HG03521 (cell line): ENCODE measurements around the gene GNAS-AS1.

Source experiments
- ATAC-seq: cut with Tn5 transposase; IDR thresholded peaks from one replicate; pipeline ENCODE4 v1.9.1; 2021; ENCODE audit warnings: mild to moderate bottlenecking, moderate library complexity; ENCODE audit not compliant: unreplicated experiment

Gene GNAS-AS1

DNA sequence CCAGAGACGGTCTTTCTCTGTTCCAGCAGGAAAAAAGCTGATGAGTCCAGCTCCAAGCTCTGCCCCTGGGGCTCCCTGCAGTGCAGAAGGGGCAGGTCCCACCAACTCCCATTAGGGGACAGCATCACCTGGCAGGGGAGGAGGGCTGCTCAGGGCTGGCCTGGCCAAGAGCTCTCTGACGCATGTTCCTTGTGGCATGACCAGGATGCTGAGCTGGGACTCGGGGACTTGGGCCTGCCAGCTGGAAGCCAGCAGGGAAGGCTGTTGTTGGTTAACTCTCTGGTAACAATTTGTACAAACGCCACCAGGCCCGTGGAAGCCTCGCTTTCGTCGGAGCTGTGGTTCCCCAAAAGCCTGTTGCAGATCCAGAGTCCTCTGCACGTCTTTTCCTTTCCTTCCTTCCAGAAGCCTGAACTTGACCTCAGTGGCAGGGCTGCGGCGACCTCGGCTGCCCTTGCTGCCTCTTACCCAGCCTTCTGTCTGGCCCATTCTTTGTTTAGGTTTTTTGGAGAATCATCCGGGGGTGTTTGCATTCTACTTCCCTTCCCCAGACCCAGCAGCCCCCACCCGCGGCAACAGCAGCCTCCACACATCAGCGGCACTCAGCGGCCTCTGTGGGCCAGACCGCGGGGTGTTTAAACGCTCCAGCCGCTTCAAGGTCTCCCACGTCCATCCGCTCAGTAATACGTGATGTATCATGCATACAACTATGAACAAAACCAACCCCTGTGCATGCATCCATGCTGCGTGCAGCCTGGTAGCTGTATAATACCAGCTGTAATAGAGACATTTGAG is 63.3 kb downstream of the GNAS-AS1 start:
- no peak for ATAC-seq

DNA sequence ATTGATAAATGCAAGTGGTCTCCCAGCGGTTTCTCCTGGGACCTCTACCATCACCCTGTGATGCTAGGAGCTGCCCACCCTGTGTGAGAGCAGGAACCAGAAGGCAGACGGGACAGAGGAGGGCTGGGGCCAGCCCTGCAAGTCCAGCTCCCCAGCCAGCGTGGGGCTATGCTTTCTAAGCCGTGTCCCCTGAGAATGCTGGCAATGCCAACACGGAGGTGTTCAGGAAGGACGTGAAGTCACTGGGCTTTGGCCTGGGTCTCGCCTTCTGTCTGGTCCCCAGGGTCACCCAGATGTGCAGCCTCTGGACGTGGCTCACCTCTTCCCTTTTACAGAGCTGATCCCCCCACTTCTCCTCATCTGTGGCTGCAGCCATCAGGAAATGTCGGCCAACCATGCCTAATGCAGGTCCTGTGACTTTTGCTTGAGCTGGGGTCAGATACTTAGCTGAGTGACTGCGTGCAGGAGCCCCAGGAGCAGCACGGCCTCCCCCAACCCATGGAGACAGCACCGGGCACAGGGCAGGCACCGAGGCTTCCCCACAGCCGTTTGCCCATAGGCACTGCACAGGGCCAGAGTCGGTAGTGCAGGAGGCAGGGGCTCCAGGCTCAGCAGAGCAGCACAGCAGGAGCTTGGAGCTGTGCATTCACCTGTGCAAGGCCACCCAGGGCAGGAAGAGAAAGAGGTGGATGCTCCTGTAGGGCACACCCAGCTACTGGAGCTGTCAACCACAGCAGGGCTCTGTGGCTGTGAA is 66.2 kb downstream of the GNAS-AS1 start:
- no peak for ATAC-seq

DNA sequence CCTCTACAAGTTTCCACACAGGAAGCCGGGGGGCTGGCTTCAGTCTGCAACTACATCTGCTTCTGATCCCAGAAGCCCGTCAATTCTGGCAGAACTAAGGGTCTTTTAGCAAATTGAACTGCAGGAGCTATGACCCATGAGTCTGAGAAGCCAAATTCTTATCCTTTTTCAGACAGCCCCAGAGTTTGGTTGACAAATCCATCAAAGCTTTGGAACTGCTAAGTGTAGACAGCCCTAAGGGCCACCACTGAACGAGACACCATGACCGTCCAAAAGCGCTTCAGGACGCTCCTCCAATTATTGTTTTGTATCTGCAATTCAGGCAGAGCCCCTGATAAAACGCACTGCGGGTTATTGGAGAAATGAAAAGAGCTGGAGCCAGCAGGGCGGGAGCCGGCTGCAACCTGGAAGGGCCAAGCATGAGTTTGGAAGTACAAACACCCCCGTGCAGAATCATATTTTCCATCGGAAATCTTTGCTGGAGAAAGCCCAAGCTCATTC is 67.1 kb downstream of the GNAS-AS1 start:
- ATAC-seq = no peak

DNA sequence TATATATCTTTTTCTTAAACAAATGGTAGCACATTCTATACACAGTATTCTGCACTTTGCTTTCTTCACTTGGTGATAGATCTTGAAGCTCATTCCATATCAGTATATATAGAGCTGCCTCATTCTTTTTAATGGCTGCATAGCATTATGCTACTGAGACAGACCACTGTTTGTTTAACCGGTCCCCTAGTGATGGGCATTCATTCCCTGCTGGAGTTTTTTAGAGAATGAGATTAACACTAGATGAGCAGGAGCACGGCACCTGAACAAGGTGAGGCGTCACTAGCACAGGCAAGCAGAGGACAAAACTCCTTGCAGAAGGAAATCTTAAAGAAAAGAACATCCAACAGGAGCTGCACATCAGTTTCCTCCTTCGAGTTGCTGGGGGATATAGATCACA is 69.6 kb downstream of the GNAS-AS1 start:
- ATAC-seq = no peak

DNA sequence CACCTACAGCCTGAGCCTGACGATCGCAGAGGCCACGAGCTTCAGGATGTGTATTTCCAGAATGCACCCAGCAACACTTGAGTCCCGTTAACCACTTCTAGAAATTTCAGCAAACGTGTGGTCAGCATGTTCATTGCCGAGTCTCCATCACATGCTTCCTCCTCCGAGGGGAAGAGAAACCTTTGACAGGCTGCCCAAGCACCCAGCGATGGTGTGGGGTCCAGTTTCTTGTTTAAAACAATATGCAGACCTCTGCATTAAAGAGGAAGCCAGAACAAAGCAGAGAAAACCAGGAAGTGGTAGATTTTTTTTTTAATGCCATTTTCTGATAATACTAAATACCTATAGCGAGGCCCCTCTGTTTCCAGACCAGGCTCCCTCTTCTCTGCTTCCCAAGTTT is 71.9 kb downstream of the GNAS-AS1 start:
- no peak for ATAC-seq

DNA sequence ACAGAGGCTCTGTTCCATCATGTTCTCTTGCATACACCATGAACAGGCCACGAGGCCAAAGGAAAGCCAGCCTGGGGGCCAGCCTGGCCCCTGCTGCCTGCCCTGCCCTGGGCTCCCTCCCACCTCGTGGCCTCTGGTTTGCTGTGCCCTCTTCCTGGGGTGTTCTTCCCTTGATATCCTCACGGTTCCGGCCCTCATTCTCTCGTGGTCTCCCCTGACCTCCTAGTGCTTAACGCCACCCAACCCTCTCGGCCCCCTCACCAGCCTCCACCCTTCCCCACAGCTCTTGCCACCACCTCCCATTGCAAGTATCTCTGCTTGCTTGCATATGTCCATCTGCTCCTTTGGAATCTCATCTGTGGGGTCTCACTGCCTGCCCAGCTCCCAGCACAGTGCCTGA is 73.0 kb downstream of the GNAS-AS1 start:
- no peak for ATAC-seq

- no peak for ATAC-seq
These were observed 74.6 kb downstream of the GNAS-AS1 start for GRCh38 chr20:58776109-58776508.

DNA sequence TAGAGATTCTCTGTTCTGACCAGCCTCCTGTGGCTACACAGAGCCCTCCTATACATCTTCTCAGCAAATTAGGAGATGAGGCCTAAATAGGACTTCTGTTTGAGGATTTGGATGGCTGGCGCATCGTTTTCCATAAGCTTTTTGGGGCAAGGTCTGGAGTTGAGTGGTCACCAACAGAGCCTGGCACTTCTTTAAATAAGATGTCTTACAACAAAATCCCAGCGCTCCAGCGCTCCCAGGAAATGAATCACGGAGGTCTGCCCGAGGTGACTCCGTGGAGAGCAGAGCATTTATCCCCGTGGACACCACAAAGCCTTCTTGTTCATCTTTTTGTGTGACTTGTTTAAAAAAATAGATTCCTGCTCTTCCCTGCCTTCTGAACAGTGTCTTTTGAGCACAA is 75.3 kb downstream of the GNAS-AS1 start:
- no peak for ATAC-seq

DNA sequence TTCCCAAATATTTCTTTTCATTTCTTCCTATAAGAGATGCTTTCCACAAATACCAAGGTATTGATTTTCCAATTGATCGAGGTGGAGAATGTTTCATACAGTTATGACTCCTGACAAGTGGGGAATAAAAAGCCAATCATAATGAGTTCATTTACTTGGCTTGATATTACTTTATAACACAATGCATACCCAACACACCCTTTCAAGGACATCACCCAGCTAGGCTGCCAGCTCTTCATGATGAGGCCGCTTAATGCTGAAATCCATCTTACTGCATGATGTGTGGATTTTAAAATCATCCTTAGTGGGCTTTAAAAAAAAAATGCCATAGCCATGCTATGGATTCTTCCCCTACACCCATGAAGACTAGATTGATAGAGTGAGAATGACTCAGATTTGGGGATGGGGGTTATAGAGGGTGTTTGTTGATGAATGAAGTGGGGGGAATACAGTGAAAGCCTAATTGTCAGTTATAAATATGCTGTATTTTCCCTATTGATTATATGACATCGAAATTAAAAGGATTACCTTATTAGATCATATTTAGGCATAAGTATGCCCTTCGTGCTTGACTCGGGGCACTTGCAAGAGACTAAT is 75.9 kb downstream of the GNAS-AS1 start:
- no peak for ATAC-seq

GRCh38 chr20:58774214-58774613 is 76.5 kb downstream of the GNAS-AS1 start:
- ATAC-seq = no peak

DNA sequence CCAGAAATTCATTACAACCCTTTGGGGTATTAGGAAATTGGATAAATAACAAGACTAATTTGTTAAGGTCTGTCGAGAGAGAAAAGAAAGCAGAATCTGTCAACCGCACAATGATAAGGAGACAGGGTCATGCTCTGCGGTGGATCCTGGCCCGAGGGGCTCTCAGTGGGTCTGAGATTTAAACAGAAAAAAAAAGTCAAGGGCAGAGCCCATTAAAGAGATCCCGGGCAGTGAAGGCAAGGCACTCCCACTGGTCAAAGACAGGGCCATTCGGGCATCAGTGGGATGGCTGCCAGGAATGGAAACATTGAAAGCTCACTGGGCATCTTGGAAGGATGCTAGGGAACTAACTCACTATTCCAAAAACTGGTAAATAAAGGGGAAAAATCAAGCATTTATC is 77.9 kb downstream of the GNAS-AS1 start:
- ATAC-seq = no peak
